Fibroblast of skin of abdomen (primary cell): ENCODE measurements around the gene RASGRP1.

Experiments used
- DNase-seq: peaks from one replicate; pipeline ENCODE4 v3.0.0-alpha.2; 2013

The RASGRP1 gene

DNA sequence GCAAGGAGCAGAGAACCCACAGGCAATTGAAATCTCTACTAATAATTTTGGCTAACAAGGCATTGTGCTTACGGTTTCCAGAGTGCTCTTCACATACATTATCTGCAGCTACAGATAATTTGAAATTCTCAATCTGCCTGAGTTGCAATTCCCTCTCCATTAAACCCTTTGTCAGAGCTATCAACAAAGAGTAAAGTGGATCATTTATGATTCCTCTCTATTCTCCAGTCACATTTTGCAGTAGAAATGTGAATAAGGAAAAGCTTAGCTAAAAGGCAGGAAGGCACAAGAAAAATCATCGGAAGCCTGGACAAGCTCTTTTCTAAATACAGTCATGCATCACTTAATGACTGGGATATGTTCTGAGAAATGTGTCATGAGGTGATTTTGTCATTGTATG, 61.1 kb downstream of the RASGRP1 start:
- DNase-seq = no peak

DNA sequence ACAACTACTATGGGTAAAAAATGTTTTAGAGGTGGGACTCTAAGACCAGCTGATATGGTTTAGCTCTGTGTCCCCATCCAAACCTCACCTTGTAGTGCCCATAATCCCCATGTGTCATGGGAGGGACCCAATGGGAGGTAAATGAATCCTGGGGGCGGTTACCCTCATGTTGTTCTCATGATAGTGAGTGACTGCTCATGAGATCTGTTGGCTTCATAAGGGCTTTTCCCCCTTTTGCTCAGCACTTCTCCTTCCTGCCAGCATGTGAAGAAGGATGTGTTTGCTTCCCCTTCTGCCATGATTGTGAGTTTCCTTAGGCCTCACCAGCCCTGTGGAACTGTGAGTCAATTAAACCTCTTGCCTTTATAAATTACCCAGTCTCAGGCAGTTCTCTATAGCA, 65.0 kb downstream of the RASGRP1 start:
- DNase-seq = no peak

DNA sequence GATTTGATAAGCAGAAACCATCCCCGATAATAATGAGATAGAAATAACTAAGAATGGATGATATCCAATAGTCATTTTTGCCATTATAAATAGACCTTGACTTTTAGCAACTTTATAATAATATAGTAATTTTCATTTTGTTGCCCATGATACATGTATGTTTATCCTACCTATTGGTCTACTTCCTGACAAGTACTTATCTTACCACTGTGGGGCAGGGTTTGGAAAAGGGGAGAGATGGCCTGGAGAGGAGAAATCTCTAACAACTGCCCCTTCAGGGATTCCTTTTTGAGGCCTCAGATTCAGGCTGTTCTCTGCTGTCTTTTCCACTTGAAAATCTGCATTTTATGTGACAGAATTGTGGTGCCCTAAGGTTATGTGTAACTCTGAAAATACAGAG, 68.5 kb downstream of the RASGRP1 start:
- DNase-seq = no peak

DNA sequence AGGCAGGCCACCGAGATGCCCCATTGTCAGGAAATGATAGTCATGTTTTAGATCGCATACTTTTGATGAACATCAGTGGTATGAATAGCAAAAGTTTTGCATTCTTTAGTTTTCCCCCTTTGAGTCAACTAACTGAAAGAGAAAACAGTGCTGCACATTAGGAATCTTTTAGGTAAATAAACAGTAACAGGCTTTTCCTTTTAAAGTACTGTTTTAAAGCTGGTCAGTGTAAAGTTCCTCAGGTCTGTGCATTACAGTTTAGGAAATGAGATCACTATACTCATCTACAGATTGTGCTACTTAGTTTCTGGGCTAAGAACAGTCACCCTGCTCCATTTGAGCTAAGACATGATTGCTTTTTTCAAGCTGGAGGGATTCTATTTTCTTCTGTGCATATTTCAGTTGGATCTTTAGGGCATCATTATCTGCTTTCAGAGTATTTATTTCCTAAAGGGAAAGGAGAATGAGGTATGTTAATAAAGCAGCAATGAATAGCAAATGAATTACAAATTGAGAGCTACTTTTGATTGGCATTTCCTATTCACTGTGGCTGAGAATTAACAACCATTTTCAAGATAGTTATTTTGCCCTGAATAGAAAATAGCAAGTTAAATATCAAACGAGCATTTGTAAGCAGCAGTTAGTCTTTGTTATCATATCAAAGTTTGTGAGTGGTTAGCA, 74.2 kb downstream of the RASGRP1 start:
- peak; percentile 71 for DNase-seq

DNA sequence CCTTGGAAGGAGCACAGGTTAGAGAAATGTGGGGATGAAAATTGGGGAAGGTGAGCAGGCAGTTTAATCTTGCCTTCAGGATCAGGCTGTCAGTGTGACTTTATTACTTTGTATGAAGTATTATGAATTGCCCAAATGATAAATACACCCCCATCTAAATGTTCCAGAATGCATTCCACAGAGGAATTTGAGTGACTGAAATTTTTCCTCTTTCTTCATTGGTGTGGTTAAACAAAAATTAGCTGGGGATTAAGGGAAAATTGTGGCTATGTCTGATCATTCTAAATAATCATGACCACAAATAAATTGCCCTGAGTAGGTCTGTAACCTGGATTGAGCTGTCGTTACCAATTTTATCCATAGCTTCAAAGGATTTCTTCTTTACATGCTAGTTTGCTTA, 77.2 kb downstream of the RASGRP1 start:
- DNase-seq = peak; percentile 48

DNA sequence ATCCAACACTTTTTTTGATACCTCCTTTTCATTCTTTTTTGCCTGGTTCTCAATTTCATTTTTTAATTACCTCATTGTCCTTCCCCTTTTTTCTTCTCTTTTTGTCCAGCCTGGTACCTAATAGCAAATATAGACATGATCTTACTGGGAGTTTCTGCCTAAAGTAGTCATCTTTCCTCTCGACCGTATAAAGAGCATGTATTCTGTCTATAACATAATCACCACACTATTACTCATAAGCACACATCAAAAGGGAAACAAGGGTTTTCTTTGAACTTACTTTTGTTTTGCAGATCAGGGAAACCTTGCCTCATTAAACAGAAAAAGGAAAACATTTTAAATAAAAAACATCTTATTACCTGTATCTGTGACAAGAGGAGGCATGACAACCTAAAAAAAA, 77.7 kb downstream of the RASGRP1 start:
- DNase-seq = no peak

DNA sequence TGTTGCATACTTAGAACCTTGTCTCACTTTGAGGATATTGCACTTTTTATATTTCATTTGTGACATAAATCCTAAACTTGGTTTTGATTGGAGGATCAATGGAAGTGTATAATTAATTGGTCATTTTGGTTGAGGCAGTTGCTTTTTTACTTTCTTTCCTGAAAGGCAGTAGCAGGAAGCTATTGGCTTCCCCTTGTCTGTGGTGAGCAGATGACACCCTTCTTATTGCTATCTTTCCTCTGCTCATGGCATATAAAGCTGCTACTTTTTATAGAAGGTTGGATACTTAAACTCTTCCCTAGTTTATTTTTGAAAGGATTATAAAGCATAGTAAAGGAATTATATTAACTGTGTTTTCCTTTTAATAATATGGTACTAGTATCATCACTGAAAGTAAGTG, 82.0 kb downstream of the RASGRP1 start:
- DNase-seq = no peak

DNA sequence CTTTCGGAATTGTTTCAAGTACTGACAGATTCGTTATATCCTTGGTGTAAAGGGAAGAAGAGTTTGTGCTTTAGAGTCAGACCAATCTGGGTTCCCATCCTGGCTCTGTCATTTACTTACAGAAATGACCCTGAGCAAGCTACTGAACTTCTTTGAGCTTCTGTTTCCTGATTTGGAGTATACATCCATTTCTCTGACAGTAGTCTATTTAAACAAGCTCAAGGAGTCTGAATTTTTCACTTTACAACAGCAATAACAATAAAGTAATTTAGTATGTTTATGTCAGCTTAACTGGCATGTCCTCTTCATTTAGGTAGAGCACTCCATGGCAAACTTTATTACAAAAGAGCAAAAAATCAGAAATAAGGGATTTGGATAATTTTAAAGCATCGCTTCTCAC, 82.9 kb downstream of the RASGRP1 start:
- no peak for DNase-seq

DNA sequence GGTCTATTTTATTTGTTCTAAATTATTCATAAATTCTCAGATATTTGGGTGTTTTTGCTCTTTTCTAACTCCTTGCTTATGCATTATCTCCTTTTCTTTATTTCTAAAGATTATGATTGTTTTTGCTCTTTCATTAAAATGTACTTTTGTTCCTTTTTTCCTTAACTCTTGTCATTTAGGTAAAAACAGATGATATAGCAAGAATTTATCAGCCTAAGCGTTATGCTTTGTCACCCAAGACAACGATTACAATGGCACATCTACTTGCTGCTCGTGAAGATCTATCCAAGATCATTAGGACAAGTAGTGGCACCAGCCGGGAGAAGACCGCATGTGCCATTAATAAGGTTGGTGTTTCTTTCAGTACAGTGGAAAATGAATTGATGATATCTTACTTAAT, 83.5 kb downstream of the RASGRP1 start:
- no peak for DNase-seq

DNA sequence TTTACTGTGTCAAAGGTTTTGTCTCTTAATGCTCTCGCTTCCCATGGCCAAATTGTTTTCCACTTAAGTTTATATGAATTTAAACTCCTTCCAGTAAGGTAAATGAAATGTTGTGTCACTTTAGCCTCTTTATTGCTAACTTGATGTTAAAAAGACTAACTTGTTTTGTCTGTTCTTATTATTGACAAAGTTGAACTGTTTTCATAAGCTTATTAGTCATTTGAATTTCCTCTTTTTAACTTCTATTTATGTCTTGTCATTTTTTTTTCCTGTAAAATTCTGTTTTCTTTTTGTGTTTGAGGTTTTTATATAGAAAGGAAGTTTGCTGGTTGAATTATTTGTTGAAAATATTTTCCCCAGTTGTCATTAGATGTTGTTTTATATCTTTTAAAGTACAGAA, 84.9 kb downstream of the RASGRP1 start:
- no peak for DNase-seq

DNA sequence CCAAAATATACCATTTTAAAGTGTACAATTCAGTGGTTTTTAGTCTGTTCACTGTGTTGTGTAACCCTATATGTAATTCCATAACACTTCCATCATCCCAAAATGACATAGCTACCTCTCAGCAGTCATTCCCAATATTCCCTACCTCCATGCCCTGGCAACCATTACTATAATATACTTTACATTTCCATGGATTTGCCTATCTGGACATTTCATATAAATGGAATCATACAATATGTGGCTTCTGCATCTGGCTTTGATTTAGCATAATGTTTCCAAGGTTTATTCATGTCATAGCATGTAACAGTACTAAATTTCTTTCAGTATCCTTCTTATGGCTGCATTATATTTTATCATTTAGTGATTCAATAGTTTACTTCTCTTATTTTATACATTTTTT, 85.3 kb downstream of the RASGRP1 start:
- DNase-seq = peak; percentile 83

DNA sequence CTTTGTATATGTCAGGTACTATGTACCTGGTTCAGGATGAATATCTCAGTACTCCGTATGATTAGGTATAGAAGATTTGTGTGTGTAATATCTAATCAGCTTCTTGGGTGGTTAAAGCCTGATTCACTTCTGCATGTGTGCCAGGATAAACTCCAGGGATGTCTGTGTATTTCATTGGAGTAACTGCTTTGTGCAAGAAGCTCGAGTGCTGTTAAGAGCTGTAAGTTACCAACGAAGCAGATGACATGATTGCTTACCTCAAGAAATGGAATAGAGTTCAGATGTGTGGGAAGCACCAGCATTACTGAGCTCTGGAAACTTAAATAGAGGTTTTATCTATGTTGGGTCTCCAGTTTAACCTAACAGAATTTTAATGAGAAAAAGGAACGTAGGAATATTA, 87.0 kb downstream of the RASGRP1 start:
- no peak for DNase-seq

DNA sequence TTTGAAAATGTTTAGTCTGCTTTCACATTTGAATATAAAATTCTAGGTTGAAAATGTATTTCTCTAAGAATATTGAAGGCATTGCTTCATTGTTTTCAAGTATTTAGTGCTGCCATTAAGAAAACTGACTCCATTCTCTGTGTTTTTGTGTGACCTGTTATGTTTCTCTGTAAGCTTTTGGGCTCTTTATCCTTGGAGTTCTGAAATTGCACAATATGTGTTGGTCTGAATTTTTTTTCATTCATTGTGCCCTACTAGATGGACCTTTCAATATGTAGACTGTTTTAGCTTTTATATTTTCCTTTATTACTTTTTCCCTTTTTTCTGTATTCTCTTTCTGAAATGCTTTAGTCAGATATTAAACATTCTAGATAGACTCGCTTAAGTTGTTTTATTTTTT, 88.5 kb downstream of the RASGRP1 start:
- no peak for DNase-seq

DNA sequence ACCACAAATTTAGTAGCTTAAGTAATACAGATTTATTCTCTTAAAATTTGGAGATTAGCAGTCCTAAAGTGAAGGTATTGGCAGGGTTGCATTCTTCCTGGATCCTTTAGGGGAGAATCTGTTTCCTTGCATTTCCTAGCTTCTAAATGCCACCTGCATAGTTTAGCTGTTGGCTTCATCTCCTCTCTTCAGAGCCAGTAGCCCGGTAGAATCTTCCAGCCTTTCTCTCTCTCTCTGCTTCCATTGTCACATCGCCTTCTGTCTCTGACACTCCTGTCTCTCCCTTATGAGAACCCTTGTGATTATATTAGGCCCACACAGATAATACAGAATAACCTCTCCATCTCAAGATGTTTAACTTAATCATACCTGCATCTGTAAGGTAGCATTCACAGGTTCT, 89.3 kb downstream of the RASGRP1 start:
- DNase-seq = no peak

DNA sequence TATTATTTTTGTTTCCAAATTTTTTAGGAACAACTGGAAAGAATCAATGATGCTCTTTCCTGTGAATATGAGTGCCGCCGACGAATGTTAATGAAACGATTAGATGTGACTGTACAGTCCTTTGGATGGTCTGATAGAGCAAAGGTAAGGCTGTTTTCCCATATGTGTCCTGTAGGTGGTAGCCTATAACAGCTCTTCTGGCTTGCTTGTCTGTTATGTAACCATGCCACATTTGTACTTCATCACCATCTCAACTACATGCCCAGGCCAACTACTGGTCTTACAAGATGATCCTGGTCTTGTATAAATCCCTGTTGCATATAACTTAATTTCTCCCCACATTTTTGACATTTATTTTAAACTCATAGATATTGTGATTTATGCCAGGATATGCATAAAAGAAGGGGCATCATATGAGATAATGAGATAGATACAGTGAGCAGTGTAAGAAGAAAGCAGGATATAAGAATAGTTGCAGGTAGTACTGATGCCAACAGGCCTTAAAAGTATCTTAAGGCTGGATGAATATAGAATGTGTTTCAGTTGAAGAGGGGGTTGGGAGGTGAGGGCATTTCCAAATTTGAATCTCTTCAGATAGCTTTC, 90.4 kb downstream of the RASGRP1 start:
- peak; percentile 72 for DNase-seq

DNA sequence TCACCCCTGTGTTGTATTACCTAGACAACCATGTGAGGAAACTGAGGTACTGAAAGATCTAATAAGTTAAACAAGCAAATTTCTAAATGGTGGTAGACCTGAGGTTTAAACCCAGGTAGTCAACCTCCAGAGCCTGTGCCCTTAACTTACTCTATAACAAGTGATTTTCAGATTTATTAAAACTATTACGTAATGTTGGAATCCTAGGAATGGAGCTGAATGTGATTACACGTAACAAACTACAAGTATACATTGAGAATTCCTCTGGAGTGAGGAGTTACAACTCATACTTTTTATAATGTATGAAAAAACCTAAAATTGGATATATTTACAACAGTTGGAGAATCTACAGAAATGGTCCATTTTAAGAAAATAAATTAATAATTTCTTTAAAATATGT, 92.6 kb downstream of the RASGRP1 start:
- peak; percentile 24 for DNase-seq

DNA sequence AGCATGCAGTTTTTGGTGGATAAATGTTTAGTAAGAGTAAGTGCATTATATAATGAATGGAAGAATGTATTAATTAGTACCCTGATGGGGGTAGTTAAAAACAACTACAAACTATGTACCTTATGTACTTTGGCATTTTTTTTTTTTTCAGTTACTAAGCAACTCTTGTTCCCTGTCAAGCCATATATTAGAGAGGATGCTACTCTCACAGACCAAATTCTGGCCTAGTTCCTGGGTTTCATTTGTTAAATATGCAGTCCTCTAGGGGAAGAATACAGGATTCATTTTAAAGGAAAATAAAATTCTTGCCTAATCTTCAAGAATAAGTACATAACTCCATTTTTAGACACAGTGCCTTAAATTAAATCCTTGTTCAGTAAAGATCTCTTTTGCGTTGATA, 93.8 kb downstream of the RASGRP1 start:
- DNase-seq = no peak

DNA sequence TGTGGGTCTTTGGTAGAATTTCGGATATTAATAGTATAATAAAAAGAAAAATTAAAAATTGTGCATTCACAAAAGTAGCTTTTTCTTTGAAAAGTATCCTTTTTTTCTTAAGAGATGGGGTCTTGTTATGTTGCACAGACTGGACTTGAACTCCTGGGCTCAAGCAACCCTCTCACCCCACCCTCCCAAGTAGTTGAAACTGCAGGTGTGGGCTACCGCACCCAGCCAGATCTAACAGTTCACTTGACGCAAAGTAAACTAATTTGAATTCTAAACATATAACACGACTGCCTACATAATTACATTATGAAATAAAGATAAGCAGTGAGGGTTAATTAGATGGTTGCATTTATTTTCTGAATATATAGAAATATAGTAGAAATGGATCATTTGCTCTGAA, 99.9 kb downstream of the RASGRP1 start:
- no peak for DNase-seq

DNA sequence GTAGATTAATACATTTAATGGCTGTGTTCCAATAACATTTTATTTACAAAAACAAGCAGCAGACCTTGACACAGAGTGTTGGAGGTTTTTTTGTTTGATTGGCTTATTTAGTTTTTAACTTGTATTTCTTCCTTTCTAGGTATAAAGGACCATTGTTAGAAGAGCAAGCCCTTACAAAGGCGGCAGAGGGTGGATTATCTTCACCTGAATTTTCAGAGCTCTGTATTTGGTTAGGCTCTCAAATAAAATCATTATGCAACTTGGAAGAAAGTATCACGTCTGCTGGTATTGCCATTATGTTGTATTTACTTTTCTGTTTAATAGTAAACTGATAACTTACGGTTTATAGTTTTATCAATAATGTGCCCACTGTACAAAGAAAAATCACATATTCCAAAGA, 100.7 kb downstream of the RASGRP1 start:
- no peak for DNase-seq

DNA sequence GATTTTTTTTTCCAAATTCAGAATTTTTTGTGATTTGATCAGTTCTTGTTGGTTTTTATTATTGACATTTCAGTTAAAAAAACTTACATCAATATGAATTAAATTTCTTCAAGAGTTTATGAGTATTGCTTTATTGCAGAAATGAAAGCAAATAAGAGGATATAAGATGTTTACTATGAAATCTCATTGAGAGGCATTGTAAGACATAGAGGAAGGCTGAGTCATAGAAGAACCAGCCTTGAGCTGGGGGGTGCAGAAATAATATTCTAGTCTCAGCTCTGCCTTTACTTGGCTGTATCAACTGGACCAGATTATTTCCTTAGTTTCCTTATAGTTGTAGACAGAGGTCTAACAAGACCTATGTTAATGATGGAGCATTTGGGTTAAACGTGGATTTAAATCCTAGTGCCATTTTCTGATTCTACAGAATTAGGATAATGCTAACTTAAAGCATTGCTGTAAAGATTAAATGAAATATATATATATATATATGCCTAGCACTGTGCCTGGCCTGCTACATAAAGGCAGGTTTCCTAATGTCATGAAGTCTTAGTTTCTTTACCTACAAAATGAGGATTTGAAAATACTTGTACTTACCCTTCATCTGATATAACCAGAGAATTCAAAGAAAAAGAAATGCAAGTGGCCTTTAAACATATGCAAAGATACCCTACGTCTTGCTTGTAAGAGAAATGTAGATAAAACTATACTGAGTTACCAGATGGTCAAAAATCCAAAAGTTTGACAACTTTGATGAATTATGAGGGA, 103.4 kb downstream of the RASGRP1 start:
- DNase-seq = peak; percentile 25

DNA sequence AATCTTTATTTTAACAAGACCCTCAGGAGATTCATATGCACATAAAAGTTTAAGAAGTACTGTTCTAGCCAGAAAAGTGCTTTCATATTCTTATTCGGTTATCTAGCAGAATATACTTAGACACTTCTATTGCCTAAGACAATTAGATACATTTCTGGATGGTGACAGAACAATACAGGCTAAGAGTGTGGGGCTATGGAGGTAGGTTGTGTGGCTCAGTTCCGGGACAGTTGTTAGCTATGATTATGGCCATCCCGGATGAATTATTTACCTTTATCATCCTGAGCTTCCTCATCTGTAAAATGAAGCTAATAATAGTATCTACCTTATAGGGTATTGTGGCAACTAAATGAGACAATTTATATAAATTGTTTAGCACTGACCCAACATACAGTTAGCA, 104.1 kb downstream of the RASGRP1 start:
- DNase-seq = no peak

DNA sequence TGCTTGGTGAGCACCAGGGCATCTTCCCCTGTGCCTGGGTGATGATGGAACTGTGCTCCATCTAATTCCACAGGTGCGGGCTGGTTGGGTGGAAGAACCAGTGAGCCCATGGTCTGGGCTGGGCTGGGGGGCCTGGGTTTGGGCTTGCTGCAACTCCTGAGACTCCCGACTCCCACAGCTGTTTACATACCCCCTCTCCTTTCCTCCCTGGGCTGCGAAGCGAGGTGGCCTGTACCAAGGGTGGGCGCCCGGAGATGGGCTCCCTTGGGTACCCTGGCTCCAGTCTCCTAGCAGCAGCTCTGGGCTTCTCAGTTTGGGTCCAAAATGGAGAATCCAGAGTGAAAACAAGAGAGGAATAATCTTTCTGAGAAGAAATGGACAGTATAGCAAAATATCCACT, 105.1 kb downstream of the RASGRP1 start:
- DNase-seq = no peak

DNA sequence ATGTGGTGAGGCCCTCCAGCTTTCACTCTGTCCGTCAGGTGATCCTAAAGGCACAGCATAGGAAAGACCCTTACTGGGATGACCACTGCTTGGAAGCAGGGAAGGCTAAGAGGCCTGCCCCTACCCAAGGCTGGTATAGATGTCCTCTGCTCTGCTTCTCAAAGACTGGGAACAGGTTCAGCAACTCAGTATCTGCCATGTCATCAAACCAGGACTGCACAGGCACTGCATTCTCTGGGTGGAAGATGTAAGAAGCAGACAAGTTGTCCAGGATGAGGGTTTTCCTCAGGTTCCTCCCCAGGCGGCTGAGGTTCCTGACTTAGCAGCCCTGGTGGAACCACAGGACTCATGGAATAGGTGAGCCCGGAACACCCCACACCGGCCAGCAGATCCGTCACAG, 106.0 kb downstream of the RASGRP1 start:
- DNase-seq = no peak

DNA sequence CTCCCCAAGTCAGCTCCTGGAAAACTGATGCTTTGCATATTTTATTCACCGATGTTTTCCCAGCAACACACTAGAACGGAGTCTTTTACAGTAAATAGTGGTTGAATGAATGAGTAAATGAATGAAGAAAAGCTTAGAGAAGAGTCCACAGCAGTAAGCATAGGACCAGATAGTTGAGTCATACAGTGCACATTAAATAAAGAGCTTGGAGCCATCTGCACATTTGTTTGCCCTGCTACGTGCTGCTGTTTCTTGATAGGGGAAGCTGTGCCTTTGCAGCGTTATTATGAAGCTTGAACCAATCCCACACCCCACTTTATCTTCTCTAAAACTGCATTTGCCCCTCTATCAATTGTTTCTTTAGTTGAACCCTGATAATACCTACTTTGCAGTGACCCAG, 109.5 kb downstream of the RASGRP1 start:
- DNase-seq = no peak
